ENCODE results near the gene GAREM1. TPM values are rescaled to one million over a fixed set of nuclear protein-coding genes. Genes with fewer than 3 reads are reported as not detected.

GAREM1 gene
- total RNA-seq, 2 donors from 2014 or later: 12.7 to 19.0 TPM

GRCh38 chr18:32286749-32287148 is 183.9 kb downstream of the GAREM1 start:
- DNase-seq (no peak), ATAC-seq (peak in 1 of 2 donors; percentile 50)
- intact Hi-C loops (cut with DNase I): loop anchor here in 1 of 2 donors (5.0 to 10.0 kb wide), 2 partner anchors 48 to 186 kb away; partner anchors contain the start of gene GAREM1

GRCh38 chr18:32284284-32284683 is 186.4 kb downstream of the GAREM1 start:
- DNase-seq (no peak), ATAC-seq (no peak)
- intact Hi-C loops (cut with DNase I): loop anchor here in 1 of 2 donors (10.0 kb wide), 1 partner anchor 51 kb away; no protein-coding TSS in a partner anchor

- DNase-seq: no peak
- intact Hi-C loops (cut with DNase I): loop anchor here in 1 of 2 donors (10.0 kb wide), 1 partner anchor 54 kb away; no protein-coding TSS in a partner anchor
- no peak for ATAC-seq
Measured at GRCh38 chr18:32280911-32281310, 189.8 kb downstream of the GAREM1 start.

- DNase-seq: no peak
- intact Hi-C loops (cut with DNase I): loop anchor here in 1 of 2 donors (10.0 kb wide), 1 partner anchor 55 kb away; no protein-coding TSS in a partner anchor
- ATAC-seq: no peak
Measured at GRCh38 chr18:32280188-32280783, 190.4 kb downstream of the GAREM1 start.

GRCh38 chr18:32278177-32278799 is 192.4 kb downstream of the GAREM1 start:
- DNase-seq (no peak), ATAC-seq (peak in 1 of 2 donors; percentile 55)
- intact Hi-C loops (cut with DNase I): no loop called here

DNA sequence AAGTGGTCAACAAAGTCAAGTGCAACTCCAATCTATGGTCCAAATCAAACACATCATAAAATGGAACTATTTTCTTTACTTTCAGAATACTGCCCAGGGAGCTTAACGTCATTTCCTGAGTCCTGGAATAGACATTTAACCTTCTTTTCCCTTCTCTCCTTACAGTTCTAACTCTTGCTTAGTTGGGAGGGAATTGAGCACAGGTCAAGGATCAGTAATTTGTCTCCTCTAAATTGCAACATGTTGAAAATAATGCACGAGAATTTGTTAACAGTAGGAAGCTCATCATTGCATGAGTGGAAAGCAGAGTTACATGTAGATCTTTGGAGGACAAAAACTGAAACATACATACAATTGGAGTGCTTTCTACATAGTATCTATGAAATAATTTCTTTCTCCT is 193.1 kb downstream of the GAREM1 start:
- no peak for ATAC-seq
- intact Hi-C loops (cut with DNase I): no loop called here
- no peak for DNase-seq

DNA sequence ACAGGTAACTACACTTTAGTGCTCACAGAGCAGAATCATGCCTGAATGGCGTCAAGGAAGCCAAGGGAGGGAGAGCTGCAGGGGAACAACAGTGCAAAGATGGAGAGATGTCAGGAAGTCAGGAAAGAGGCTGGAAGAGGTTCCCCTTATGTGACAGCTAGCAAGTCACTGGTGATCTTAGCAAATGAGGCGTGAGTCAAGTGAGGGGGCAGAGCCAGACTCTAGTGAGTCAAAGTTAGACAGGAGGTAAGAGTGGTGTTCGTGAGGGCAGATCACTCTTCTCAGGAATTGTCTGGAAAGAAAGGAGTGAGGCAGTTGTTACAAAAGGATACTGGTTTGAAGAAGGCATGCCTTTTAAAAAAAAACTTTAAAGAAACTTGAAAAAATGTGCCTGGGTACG is 193.8 kb downstream of the GAREM1 start:
- ATAC-seq: peak in 1 of 2 donors; percentile 44
- intact Hi-C loops (cut with DNase I): no loop called here
- no peak for DNase-seq

GRCh38 chr18:32276256-32276655 is 194.4 kb downstream of the GAREM1 start:
- DNase-seq (no peak), ATAC-seq (no peak)
- intact Hi-C loops (cut with DNase I): no loop called here

GRCh38 chr18:32275221-32275620 is 195.5 kb downstream of the GAREM1 start:
- DNase-seq: no peak
- no peak for ATAC-seq
- intact Hi-C loops (cut with DNase I): no loop called here

- no peak for DNase-seq
- no peak for ATAC-seq
- intact Hi-C loops (cut with DNase I): no loop called here
Measured at GRCh38 chr18:32274307-32274706, 196.4 kb downstream of the GAREM1 start.

GRCh38 chr18:32271672-32272208 is 198.9 kb downstream of the GAREM1 start:
- ATAC-seq (peak; percentile 62 to 79), DNase-seq (no peak)
- intact Hi-C loops (cut with DNase I): loop anchor here in 1 of 2 donors (2.0 kb wide), 2 partner anchors 199 to 277 kb away; partner anchors contain the start of gene GAREM1

GRCh38 chr18:32270341-32270740 is 200.3 kb downstream of the GAREM1 start:
- no peak for ATAC-seq
- DNase-seq: no peak
- intact Hi-C loops (cut with DNase I): loop anchor here in 1 of 2 donors (2.0 kb wide), 2 partner anchors 200 to 278 kb away; partner anchors contain the start of gene GAREM1

- DNase-seq (no peak), ATAC-seq (no peak)
- intact Hi-C loops (cut with DNase I): loop anchor here (10.0 kb wide), 2 partner anchors 113 to 207 kb away; partner anchors contain the start of gene GAREM1 (in 1 of the 2)
Measured at GRCh38 chr18:32267463-32267862, 203.2 kb downstream of the GAREM1 start.

DNA sequence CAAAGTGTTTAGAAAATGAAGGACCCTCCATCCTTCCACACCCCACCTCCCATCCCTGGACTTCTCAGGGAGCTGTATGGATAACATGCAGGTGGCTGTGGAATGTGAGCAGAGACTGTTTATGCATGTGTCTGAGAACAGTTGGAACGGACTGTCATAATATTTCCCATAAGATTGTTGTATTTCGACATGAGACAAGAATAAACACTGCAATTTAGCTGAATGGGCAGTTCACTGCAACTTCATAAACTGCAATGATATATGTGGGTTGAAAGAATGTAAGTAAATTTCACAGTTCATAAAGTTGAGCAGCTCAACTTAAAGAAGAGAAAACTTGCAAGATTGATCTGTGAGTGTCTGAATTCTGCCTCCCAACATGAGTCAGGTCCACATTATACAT is 206.3 kb downstream of the GAREM1 start:
- DNase-seq: no peak
- intact Hi-C loops (cut with DNase I): loop anchor here (10.0 kb wide), 2 partner anchors 110 to 210 kb away; partner anchors contain the start of gene GAREM1 (in 1 of the 2)
- no peak for ATAC-seq

- intact Hi-C loops (cut with DNase I): loop anchor here (10.0 kb wide), 2 partner anchors 107 to 213 kb away; partner anchors contain the start of gene GAREM1 (in 1 of the 2)
- peak; percentile 50 to 70 for ATAC-seq
- no peak for DNase-seq
Measured at GRCh38 chr18:32262092-32262491, 208.6 kb downstream of the GAREM1 start.

DNA sequence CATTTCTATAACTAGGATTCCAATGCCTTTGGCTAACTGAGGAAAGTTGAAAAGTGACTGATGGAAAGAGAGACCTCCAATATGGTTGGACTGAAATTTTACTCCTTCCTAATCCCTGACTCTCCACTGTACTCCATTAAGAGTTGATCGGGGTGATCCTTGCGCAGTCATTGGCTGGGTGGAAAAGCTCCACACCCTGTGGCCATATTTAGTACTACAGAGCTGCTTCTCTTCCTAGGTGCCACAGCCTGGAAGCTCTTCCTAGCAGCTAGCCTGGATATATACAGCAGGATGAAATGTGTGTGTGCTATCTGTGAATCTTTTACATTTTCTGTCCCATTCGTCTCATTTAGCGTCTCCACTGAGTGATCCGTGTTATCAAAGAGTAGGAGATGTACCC is 209.7 kb downstream of the GAREM1 start:
- intact Hi-C loops (cut with DNase I): loop anchor here (10.0 kb wide), 2 partner anchors 106 to 214 kb away; partner anchors contain the start of gene GAREM1 (in 1 of the 2)
- ATAC-seq: no peak

DNA sequence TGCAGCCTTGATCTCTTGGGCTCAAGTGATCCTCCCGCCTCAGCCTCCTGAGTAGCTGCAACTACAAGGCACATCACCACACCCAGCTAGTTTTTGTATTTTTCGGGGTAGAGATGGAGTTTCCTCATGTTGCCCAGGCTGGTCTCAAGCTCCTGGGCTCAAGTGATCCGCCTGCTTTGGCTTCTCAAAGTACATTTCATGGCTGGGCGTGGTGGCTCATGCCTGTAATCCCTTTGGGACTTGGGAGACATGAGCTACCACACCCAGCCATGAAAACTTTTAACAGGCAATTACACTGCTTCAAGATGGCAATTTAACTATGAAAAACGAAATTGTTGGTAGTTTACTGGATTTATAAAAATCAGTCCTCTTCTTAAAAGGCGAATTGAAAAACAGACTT is 211.1 kb downstream of the GAREM1 start:
- DNase-seq: no peak
- intact Hi-C loops (cut with DNase I): no loop called here
- no peak for ATAC-seq

More for the DNA sequence above, 209.7 kb downstream of the GAREM1 start:
- no peak for DNase-seq

- no peak for ATAC-seq
- intact Hi-C loops (cut with DNase I): no loop called here
- no peak for DNase-seq
Measured at GRCh38 chr18:32258558-32259204, 212.0 kb downstream of the GAREM1 start.

GRCh38 chr18:32258148-32258547 is 212.5 kb downstream of the GAREM1 start:
- ATAC-seq: no peak
- intact Hi-C loops (cut with DNase I): no loop called here
- DNase-seq: no peak
